T-cell (primary cell): ENCODE data around the gene ITPR1. TPM values are rescaled to one million over a fixed set of nuclear protein-coding genes. Genes with fewer than 3 reads are reported as not detected.

Experiments
- ATAC-seq, 4 experiments: fragments of 200-7000 bp in 3 of 4; fragments of 150-1000 bp in 1 of 4; cut with Tn5 transposase; replicated peaks in 1 of 4; 1 replicate in 3 of 4; 2 replicates in 1 of 4; pipeline ENCODE4 v1.10.0; 2021; ENCODE audit warnings: moderate library complexity in 3 of 4, mild to moderate bottlenecking in 2 of 4, moderate number of reproducible peaks in 1 of 4
- CTCF ChIA-PET, 2 donors: fragments of 300-600 bp; sonication (Branson Sonifier 250); formaldehyde crosslinking; loops; one replicate each; lab custom pipeline; 2022; ENCODE audit warnings: antibody characterized with exemption in 2 of 2; lab: Charles Lee
- POLR2A ChIA-PET, 2 donors: fragments of 300-600 bp; sonication (Branson Sonifier 250); formaldehyde crosslinking; loops; one replicate each; lab custom pipeline; 2022; ENCODE audit warnings: antibody characterized with exemption in 2 of 2; lab: Charles Lee
- DNase-seq, 35 experiments: peaks; one replicate each; pipeline versions ENCODE4 v3.0.0 to v3.0.0-alpha.2; 2013 to 2023
- H3K27ac ChIP-seq: one replicate; pipeline ENCODE4 v1.5.1; 2013; ENCODE audit warnings: low read length
- H3K27me3 ChIP-seq, 2 experiments: replicated peaks in 1 of 2; 1 replicate in 1 of 2; 2 replicates in 1 of 2; pipeline versions ENCODE4 v1.6.1 to v1.7.0; 2013; ENCODE audit warnings: low read length in 1 of 2, mixed read lengths in 1 of 2; ENCODE audit not compliant: control insufficient read depth in 2 of 2, insufficient read depth in 2 of 2; ENCODE audit errors: extremely low read depth in 1 of 2
- H3K36me3 ChIP-seq, 2 donors: 1 replicate in 1 of 2; 2 replicates in 1 of 2; pipeline versions ENCODE4 v1.6.1 to v1.7.0; 2013; ENCODE audit warnings: low read length in 1 of 2; ENCODE audit not compliant: control insufficient read depth in 2 of 2, insufficient read depth in 1 of 2; ENCODE audit errors: extremely low read depth in 1 of 2
- H3K4me1 ChIP-seq, 2 experiments: 1 replicate in 1 of 2; 2 replicates in 1 of 2; pipeline versions ENCODE4 v1.6.1 to v1.7.0; 2013; ENCODE audit warnings: low read length in 2 of 2, mixed read lengths in 1 of 2; ENCODE audit not compliant: insufficient read depth in 2 of 2, control insufficient read depth in 1 of 2; ENCODE audit errors: extremely low read depth in 1 of 2
- H3K4me3 ChIP-seq, 2 donors: 1 replicate in 1 of 2; 2 replicates in 1 of 2; pipeline versions ENCODE4 v1.5.1 to v1.7.0; 2013; ENCODE audit warnings: mild to moderate bottlenecking in 2 of 2, low read length in 1 of 2, moderate library complexity in 1 of 2; ENCODE audit not compliant: control insufficient read depth in 1 of 2; ENCODE audit errors: extremely low read depth in 1 of 2
- H3K9me3 ChIP-seq: 2 replicates; pipeline ENCODE4 v1.7.0; 2013
- H3K27ac Mint-ChIP-seq, 2 donors: one replicate each; pipeline ENCODE4 v1.8.0; 2020 to 2021; ENCODE audit warnings: mild to moderate bottlenecking in 2 of 2, mixed read lengths in 2 of 2
- H3K27me3 Mint-ChIP-seq, 2 donors: one replicate each; pipeline ENCODE4 v1.8.0; 2021 to 2022; ENCODE audit warnings: mixed read lengths in 2 of 2
- H3K36me3 Mint-ChIP-seq: one replicate; pipeline ENCODE4 v1.8.0; 2021; ENCODE audit warnings: mixed read lengths
- H3K4me1 Mint-ChIP-seq, 3 donors: one replicate each; pipeline ENCODE4 v1.8.0; 2020 to 2022; ENCODE audit warnings: mixed read lengths in 3 of 3, mild to moderate bottlenecking in 1 of 3
- H3K4me3 Mint-ChIP-seq, 3 donors: one replicate each; pipeline ENCODE4 v1.8.0; 2020 to 2022; ENCODE audit warnings: mild to moderate bottlenecking in 3 of 3, mixed read lengths in 3 of 3, moderate library complexity in 3 of 3
- H3K9me3 Mint-ChIP-seq, 3 donors: one replicate each; pipeline ENCODE4 v1.8.0; 2020 to 2022; ENCODE audit warnings: mixed read lengths in 3 of 3
- WGBS: methylation state at CpG from one replicate; pipeline ENCODE4 v1.1.5; 2013; ENCODE audit warnings: missing lambda C conversion rate; ENCODE audit not compliant: insufficient coverage; 5-methylcytosine and 5-hydroxymethylcytosine counted together
- total RNA-seq, 35 experiments: library from RNA in 6 of 35; stranded (reverse) in 6 of 35; fragments of 120-200 nt in 1 of 35; gene quantifications; one replicate each; pipeline versions ENCODE4 v1.2.1 to v1.2.4 and lab custom pipeline; 2013 to 2026

Gene ITPR1
- total RNA-seq, 5 donors from 2014 or later (not counting 1 experiment from before 2014, with no cell fraction given) = 53.8 to 105 (median 73.1) TPM

DNA sequence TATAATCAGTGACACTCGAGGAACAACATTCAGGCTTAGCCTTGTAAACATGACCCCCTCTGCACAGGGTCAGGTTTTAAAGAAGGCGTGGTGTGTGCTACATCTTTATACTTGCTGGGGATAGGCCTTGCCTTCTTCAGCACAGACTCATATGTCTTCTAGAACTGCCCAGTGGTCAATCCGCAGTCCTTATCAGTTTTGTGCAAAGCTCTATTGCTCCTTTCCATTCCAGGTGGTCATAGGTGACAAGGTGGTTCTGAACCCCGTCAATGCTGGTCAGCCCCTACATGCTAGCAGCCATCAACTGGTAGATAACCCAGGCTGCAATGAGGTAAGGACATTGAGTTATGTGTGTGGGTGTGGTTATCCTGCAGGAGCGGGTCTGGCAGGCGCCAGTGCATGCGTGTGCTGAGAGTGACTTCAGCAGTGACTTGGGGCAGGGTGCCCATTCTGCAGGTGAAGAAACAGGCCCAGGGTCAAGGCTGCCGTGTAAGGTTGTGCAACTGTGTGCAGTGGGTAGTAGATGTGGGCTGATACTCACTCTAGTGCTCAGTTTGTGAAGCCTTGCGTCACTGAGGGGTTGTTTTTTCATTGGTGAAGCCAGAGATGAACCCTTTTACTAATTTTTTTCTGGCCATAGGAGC, 150.9 kb downstream of the ITPR1 start:
- Histone ChIP-seq H3K4me1 (peaks cover 7 to 15% of the 10 kb centered on the region in 2 experiments), H3K4me3 (no peak overlapping the region), H3K27ac (no peak overlapping the region), H3K27me3 (no peaks in the 10 kb centered on the region), H3K36me3 (peaks cover 5 to 67% of the 10 kb centered on the region in 2 donors), H3K9me3 (no peaks in the 10 kb centered on the region)
- 97% methylated on average over 8 of the region's 9 CpGs for WGBS
- Mint-ChIP-seq H3K27me3 (no peaks in the 10 kb centered on the region), H3K36me3 (peaks cover 77% of the 10 kb centered on the region), H3K4me3 (no peak overlapping the region), H3K27ac (peak overlapping the region in 1 of 2 donors; percentile 52), H3K4me1 (peaks cover 18 to 25% (median 19%) of the 10 kb centered on the region in 3 donors), H3K9me3 (no peaks in the 10 kb centered on the region)
- DNase-seq (no peak), ATAC-seq (no peak)
- ChIA-PET POLR2A (no interaction called here), CTCF (no interaction called here)

- peaks cover 7 to 15% of the 10 kb centered on the region in 2 experiments for H3K4me1 ChIP-seq
- CTCF ChIA-PET = no interaction called here
- H3K27me3 Mint-ChIP-seq = no peaks in the 10 kb centered on the region
- DNase-seq = no peak
- 94% methylated on average over 2 of the region's 3 CpGs for WGBS
- no peak overlapping the region for H3K27ac ChIP-seq
- peaks cover 18 to 25% (median 19%) of the 10 kb centered on the region in 3 donors for H3K4me1 Mint-ChIP-seq
- no peaks in the 10 kb centered on the region for H3K9me3 ChIP-seq
- ATAC-seq = no peak
- no peak overlapping the region for H3K4me3 ChIP-seq
- H3K36me3 Mint-ChIP-seq = peaks cover 85% of the 10 kb centered on the region
- H3K4me3 Mint-ChIP-seq = no peak overlapping the region
- H3K9me3 Mint-ChIP-seq = no peaks in the 10 kb centered on the region
- H3K27me3 ChIP-seq = no peaks in the 10 kb centered on the region
- POLR2A ChIA-PET = no interaction called here
- peaks cover 5 to 59% of the 10 kb centered on the region in 2 donors for H3K36me3 ChIP-seq
- H3K27ac Mint-ChIP-seq = peak overlapping the region in 1 of 2 donors; percentile 52
These were observed 151.8 kb downstream of the ITPR1 start for GRCh38 chr3:4644951-4645350.

DNA sequence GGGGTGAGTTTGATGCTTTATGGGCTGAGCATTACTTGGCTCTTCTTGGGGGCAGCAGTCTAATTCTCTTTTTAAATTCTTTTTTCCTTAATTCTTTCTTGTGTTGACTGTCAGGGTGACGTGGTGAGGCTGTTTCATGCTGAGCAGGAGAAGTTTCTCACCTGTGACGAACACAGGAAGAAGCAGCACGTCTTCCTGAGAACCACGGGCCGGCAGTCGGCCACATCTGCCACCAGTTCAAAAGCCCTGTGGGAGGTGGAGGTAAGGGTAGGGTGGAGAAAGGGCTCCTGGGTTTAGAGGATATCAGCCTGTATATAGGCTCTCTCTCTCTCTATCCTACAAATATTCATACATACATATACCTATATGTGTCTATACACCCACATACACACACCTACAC, 152.3 kb downstream of the ITPR1 start:
- H3K9me3 Mint-ChIP-seq = no peaks in the 10 kb centered on the region
- ChIA-PET POLR2A (no interaction called here), CTCF (no interaction called here)
- DNase-seq = peak in 17 of 35 experiments; percentile 1 to 36 (median 9)
- H3K36me3 ChIP-seq = peaks cover 5 to 57% of the 10 kb centered on the region in 2 donors
- 49% methylated on average over 3 of the region's 6 CpGs for WGBS
- no peaks in the 10 kb centered on the region for H3K9me3 ChIP-seq
- no peak overlapping the region for H3K4me3 Mint-ChIP-seq
- ATAC-seq = peak in 2 of 4 experiments; percentile 44 to 72
- no peaks in the 10 kb centered on the region for H3K27me3 ChIP-seq
- peak overlapping the region in 1 of 2 donors; percentile 52 for H3K27ac Mint-ChIP-seq
- no peak overlapping the region for H3K27ac ChIP-seq
- no peaks in the 10 kb centered on the region for H3K27me3 Mint-ChIP-seq
- no peak overlapping the region for H3K4me3 ChIP-seq
- peaks cover 7 to 15% of the 10 kb centered on the region in 2 experiments for H3K4me1 ChIP-seq
- H3K36me3 Mint-ChIP-seq = peaks cover 85% of the 10 kb centered on the region
- peaks cover 18 to 25% (median 19%) of the 10 kb centered on the region in 3 donors for H3K4me1 Mint-ChIP-seq

DNA sequence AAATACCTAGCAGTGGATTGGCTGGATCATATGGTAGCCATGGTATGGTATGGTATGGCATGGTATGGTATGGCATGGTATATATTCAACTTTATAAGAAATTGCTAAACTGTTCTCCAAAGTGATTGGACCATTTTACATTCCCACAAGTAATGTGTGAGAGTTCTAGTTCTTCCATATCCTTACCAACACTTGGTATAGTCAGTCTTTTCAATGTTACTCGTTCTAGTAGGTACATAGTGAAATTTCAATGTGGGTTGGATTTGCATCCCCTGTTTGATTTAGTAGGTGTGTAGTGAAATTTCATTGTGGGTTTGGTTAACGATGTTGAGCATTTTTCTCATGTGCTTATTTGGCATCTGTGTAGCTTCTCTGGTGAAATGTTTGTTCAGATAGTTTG, 154.3 kb downstream of the ITPR1 start:
- H3K27ac ChIP-seq = no peak overlapping the region
- H3K9me3 ChIP-seq = no peaks in the 10 kb centered on the region
- no peaks in the 10 kb centered on the region for H3K27me3 Mint-ChIP-seq
- ATAC-seq (no peak), DNase-seq (no peak)
- H3K9me3 Mint-ChIP-seq = no peaks in the 10 kb centered on the region
- no peak overlapping the region for H3K27ac Mint-ChIP-seq
- peaks cover 5 to 57% of the 10 kb centered on the region in 2 donors for H3K36me3 ChIP-seq
- peaks cover 18 to 19% (median 18%) of the 10 kb centered on the region in 3 donors for H3K4me1 Mint-ChIP-seq
- no peak overlapping the region for H3K4me3 Mint-ChIP-seq
- POLR2A ChIA-PET = no interaction called here
- peaks cover 7 to 15% of the 10 kb centered on the region in 2 experiments for H3K4me1 ChIP-seq
- no CpG with 5 or more reads among the region's 2 CpGs for WGBS
- no peaks in the 10 kb centered on the region for H3K27me3 ChIP-seq
- H3K36me3 Mint-ChIP-seq = peaks cover 83% of the 10 kb centered on the region
- no peak overlapping the region for H3K4me3 ChIP-seq
- CTCF ChIA-PET = no interaction called here

DNA sequence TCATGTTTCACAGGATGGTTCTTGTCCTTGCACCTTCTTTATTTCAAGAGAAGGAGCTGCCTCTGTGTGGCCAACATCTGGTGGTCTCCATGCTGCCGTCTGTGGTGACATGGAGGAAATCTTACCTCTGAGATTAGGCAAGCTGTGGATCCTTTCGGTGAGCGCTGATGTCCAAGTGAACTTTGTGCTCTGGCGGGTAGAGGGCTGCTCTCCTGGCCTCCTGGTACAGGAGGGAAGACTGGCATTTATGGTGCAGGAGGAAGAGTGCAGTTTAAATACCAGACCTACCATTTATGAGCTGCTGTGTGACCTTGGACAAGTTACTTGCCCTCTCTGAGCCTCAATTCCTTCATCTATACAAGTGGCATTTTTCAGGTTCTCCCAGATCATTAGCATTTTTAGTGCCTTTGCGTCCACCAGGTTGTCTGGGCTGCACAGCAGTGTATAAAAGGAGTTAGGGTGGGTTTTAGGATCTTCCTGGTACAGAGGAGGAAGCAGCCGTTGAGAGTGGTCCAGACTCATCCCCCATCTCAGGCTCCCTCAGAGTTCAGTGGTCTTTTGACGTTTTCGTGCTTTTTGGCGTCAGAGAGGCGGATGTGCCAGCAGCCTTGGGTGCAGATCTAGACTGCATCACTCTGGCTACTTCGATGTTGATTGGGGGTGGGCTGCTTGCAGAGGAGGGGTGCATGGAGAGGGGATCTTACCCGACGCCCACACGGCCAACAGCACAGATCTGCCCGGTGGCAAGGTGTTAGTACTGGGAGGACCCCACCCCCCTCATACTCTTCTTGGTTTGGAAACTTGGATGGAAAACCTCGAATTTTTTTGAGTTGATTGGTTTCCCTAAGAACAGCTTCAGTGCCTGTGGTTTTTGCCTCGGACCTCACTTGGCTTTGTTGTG, 162.2 kb downstream of the ITPR1 start:
- Histone ChIP-seq H3K27me3 (no peaks in the 10 kb centered on the region), H3K27ac (no peak overlapping the region), H3K36me3 (peaks cover 15 to 57% of the 10 kb centered on the region in 2 donors), H3K9me3 (no peaks in the 10 kb centered on the region), H3K4me1 (no peaks in the 10 kb centered on the region), H3K4me3 (no peak overlapping the region)
- DNase-seq (no peak), ATAC-seq (no peak)
- H3K4me1 Mint-ChIP-seq = no peaks in the 10 kb centered on the region
- H3K4me3 Mint-ChIP-seq = no peak overlapping the region
- no peak overlapping the region for H3K27ac Mint-ChIP-seq
- no peaks in the 10 kb centered on the region for H3K27me3 Mint-ChIP-seq
- H3K9me3 Mint-ChIP-seq = no peaks in the 10 kb centered on the region
- 81% methylated on average over 7 of the region's 17 CpGs for WGBS
- ChIA-PET CTCF (interaction anchor here in 1 of 2 donors (1.4 kb wide), 1 partner anchor 304 kb away, joined by 4 read pairs; no protein-coding TSS in a partner anchor), POLR2A (interaction anchor here in 1 of 2 donors (0.6 kb wide), 1 partner anchor 1167 kb away, joined by 3 read pairs; no protein-coding TSS in a partner anchor)
- H3K36me3 Mint-ChIP-seq = peaks cover 73% of the 10 kb centered on the region

GRCh38 chr3:4656059-4656458, 162.9 kb downstream of the ITPR1 start:
- H3K36me3 Mint-ChIP-seq = peaks cover 68% of the 10 kb centered on the region
- no peak for ATAC-seq

More at GRCh38 chr3:4656059-4656458, 162.9 kb downstream of the ITPR1 start:
- ChIA-PET CTCF (interaction anchor here in 1 of 2 donors (1.4 kb wide), 1 partner anchor 305 kb away, joined by 4 read pairs; no protein-coding TSS in a partner anchor), POLR2A (interaction anchor here in 1 of 2 donors (0.6 kb wide), 1 partner anchor 1167 kb away, joined by 3 read pairs; no protein-coding TSS in a partner anchor)
- Histone ChIP-seq H3K4me1 (no peaks in the 10 kb centered on the region), H3K4me3 (no peak overlapping the region), H3K36me3 (peaks cover 15 to 61% of the 10 kb centered on the region in 2 donors), H3K27ac (no peak overlapping the region), H3K9me3 (no peaks in the 10 kb centered on the region), H3K27me3 (no peaks in the 10 kb centered on the region)
- Mint-ChIP-seq H3K4me3 (no peak overlapping the region), H3K4me1 (no peaks in the 10 kb centered on the region), H3K9me3 (no peaks in the 10 kb centered on the region), H3K27me3 (no peaks in the 10 kb centered on the region), H3K27ac (no peak overlapping the region)
- WGBS = 100% methylated on average over 2 of the region's 6 CpGs
- no peak for DNase-seq
